ACC112 (cell line): ENCODE data around the gene TDRKH.
A peak's percentile ranks its signal among the peaks of the same experiment; 100 is the strongest.
"Not testable (repeated sequence)": the region's sequence is repeated elsewhere in the genome, so short reads cannot be mapped to it uniquely, and the experiment has no call there.

ENCODE experiments used
- H2AFZ ChIP-seq: fragments of 200-600 bp; sonication (generic); one replicate; pipeline ENCODE4 v1.6.0; 2017; ENCODE audit warnings: antibody characterized with exemption, low read length; ENCODE audit not compliant: unreplicated experiment
- H3K27ac ChIP-seq: fragments of 200-600 bp; sonication (generic); 2 replicates; pipeline ENCODE4 v1.5.1; 2014; ENCODE audit warnings: low read depth, mild to moderate bottlenecking, antibody characterized with exemption, low read length, moderate library complexity
- H3K27me3 ChIP-seq: fragments of 200-600 bp; sonication (generic); 2 replicates; pipeline ENCODE4 v1.6.1; 2014; ENCODE audit warnings: mild to moderate bottlenecking, antibody characterized with exemption, low read length, moderate library complexity, mixed read lengths; ENCODE audit not compliant: insufficient read depth
- H3K36me3 ChIP-seq: fragments of 200-600 bp; sonication (generic); 2 replicates; pipeline ENCODE4 v1.6.1; 2016; ENCODE audit warnings: mild to moderate bottlenecking, antibody characterized with exemption, low read length, moderate library complexity, mixed read lengths; ENCODE audit not compliant: insufficient read depth
- H3K4me1 ChIP-seq: fragments of 200-600 bp; sonication (generic); one replicate; pipeline ENCODE4 v1.6.1; 2016; ENCODE audit warnings: low read length, mixed read lengths; ENCODE audit not compliant: insufficient read depth, unreplicated experiment, control insufficient read depth
- H3K4me3 ChIP-seq: fragments of 200-600 bp; sonication (generic); 2 replicates; pipeline ENCODE4 v1.5.1; 2014; ENCODE audit warnings: mild to moderate bottlenecking, low read depth, low read length
- H3K79me2 ChIP-seq: fragments of 200-600 bp; sonication (generic); one replicate; pipeline ENCODE4 v1.6.0; 2016; ENCODE audit warnings: low read length; ENCODE audit not compliant: control insufficient read depth, unreplicated experiment, insufficient read depth

Gene TDRKH

GRCh38 chr1:151801310-151801820 lies 11.1 kb upstream of the TDRKH start:
- Histone ChIP-seq H3K27me3 (peaks cover 87% of the 10 kb centered on the region), H3K79me2 (no peaks in the 10 kb centered on the region), H3K4me1 (no peaks in the 10 kb centered on the region), H3K27ac (no peak overlapping the region), H3K4me3 (no peak overlapping the region), H3K36me3 (no peaks in the 10 kb centered on the region), H2AFZ (no peak overlapping the region)

- no peaks in the 10 kb centered on the region for H3K4me1 ChIP-seq
- no peaks in the 10 kb centered on the region for H3K36me3 ChIP-seq
- H3K79me2 ChIP-seq: no peaks in the 10 kb centered on the region
- H3K27me3 ChIP-seq: peaks cover 87% of the 10 kb centered on the region
- no peak overlapping the region for H3K4me3 ChIP-seq
- H3K27ac ChIP-seq: no peak overlapping the region
- H2AFZ ChIP-seq: no peak overlapping the region
Measured at GRCh38 chr1:151800830-151801229, 10.5 kb upstream of the TDRKH start.

GRCh38 chr1:151799179-151800022 lies 9.1 kb upstream of the TDRKH start:
- H3K27me3 ChIP-seq: peaks cover 73% of the 10 kb centered on the region
- H3K79me2 ChIP-seq: no peaks in the 10 kb centered on the region
- no peak overlapping the region for H2AFZ ChIP-seq
- H3K4me3 ChIP-seq: no peak overlapping the region
- H3K4me1 ChIP-seq: no peaks in the 10 kb centered on the region
- H3K27ac ChIP-seq: no peak overlapping the region
- H3K36me3 ChIP-seq: no peaks in the 10 kb centered on the region

- H3K4me3 ChIP-seq: no peak overlapping the region
- H3K27ac ChIP-seq: no peak overlapping the region
- no peaks in the 10 kb centered on the region for H3K36me3 ChIP-seq
Measured at GRCh38 chr1:151798571-151798970, 8.3 kb upstream of the TDRKH start.

GRCh38 chr1:151790940-151791651 lies 796 bp upstream of the TDRKH start:
- Histone ChIP-seq H3K36me3 (no peaks in the 10 kb centered on the region), H3K27ac (no peak overlapping the region), H3K4me1 (no peaks in the 10 kb centered on the region), H3K27me3 (peaks cover 2% of the 10 kb centered on the region; the same call in 1 of the 2 replicates), H2AFZ (peak overlapping the region; percentile 85), H3K79me2 (no peaks in the 10 kb centered on the region), H3K4me3 (peak overlapping the region; percentile 86)

More at GRCh38 chr1:151798571-151798970, 8.3 kb upstream of the TDRKH start:
- Histone ChIP-seq H3K4me1 (no peaks in the 10 kb centered on the region), H3K27me3 (peaks cover 64% of the 10 kb centered on the region), H2AFZ (no peak overlapping the region), H3K79me2 (no peaks in the 10 kb centered on the region)

GRCh38 chr1:151787689-151788088 lies 2.6 kb downstream of the TDRKH start:
- H3K36me3 ChIP-seq: no peaks in the 10 kb centered on the region
- H2AFZ ChIP-seq: no peak overlapping the region
- H3K4me1 ChIP-seq: no peaks in the 10 kb centered on the region
- peaks cover 20% of the 10 kb centered on the region for H3K27me3 ChIP-seq
- no peaks in the 10 kb centered on the region for H3K79me2 ChIP-seq
- no peak overlapping the region for H3K4me3 ChIP-seq
- no peak overlapping the region for H3K27ac ChIP-seq

- Histone ChIP-seq H3K36me3 (no peaks in the 10 kb centered on the region), H3K79me2 (no peaks in the 10 kb centered on the region), H3K4me3 (no peak overlapping the region), H3K27ac (no peak overlapping the region), H3K27me3 (peaks cover 20% of the 10 kb centered on the region), H3K4me1 (no peaks in the 10 kb centered on the region), H2AFZ (no peak overlapping the region)
Measured at GRCh38 chr1:151783796-151784195, 6.5 kb downstream of the TDRKH start.

GRCh38 chr1:151782741-151783140 lies 7.6 kb downstream of the TDRKH start:
- H3K27me3 ChIP-seq: peaks cover 20% of the 10 kb centered on the region
- H3K27ac ChIP-seq: no peak overlapping the region
- H3K36me3 ChIP-seq: no peaks in the 10 kb centered on the region
- no peaks in the 10 kb centered on the region for H3K79me2 ChIP-seq
- no peak overlapping the region for H3K4me3 ChIP-seq
- H3K4me1 ChIP-seq: no peaks in the 10 kb centered on the region
- H2AFZ ChIP-seq: no peak overlapping the region

- H3K36me3 ChIP-seq, H3K27ac ChIP-seq, H3K4me1 ChIP-seq, H2AFZ ChIP-seq, H3K79me2 ChIP-seq, H3K4me3 ChIP-seq: not testable (repeated sequence)
- peaks cover 20% of the 10 kb centered on the region for H3K27me3 ChIP-seq
Measured at GRCh38 chr1:151782026-151782425, 8.3 kb downstream of the TDRKH start.

- not testable (repeated sequence) for H3K4me3 ChIP-seq, H3K79me2 ChIP-seq, H3K4me1 ChIP-seq, H3K27ac ChIP-seq, H3K36me3 ChIP-seq, H2AFZ ChIP-seq
- peaks cover 17% of the 10 kb centered on the region for H3K27me3 ChIP-seq
Measured at GRCh38 chr1:151780736-151781135, 9.6 kb downstream of the TDRKH start.
